Measurements from ENCODE around the gene BFSP1. TPM values are rescaled to one million over a fixed set of nuclear protein-coding genes. Genes with fewer than 3 reads are reported as not detected.

BFSP1 gene
- total and polyA plus RNA-seq, 2 donors (not counting 3 experiments of a cell fraction or from before 2014, with no cell fraction given): 3.1 to 5.2 TPM

GRCh38 chr20:17576215-17576614 lies 45.0 kb upstream of the BFSP1 start:
- no peaks in the 10 kb centered on the region for H3K36me3 ChIP-seq (ENCODE audit: control insufficient read depth in 2 of 2, extremely low read depth in 1 of 2, insufficient read depth in 2 of 2, low read length in 2 of 2)
- ChIA-PET POLR2A (no interaction called here), CTCF (interaction anchor here (3.0 kb wide), 1 partner anchor 18 kb away, joined by 10 read pairs; no protein-coding TSS in a partner anchor)
- intact Hi-C loops (cut with micrococcal nuclease): loop anchor here (1.0 kb wide), 1 partner anchor 8 kb away; no protein-coding TSS in a partner anchor
- no peak for DNase-seq (ENCODE audit: low read depth, low spot score)
- H4K20me1 ChIP-seq (replicated peaks; ENCODE audit: control insufficient read depth, extremely low read depth, insufficient read depth, low read length): peaks cover 2% of the 10 kb centered on the region
- H3K4me2 ChIP-seq (ENCODE audit: insufficient read depth, low read length): no peak overlapping the region
- no peak overlapping the region for H3K9ac ChIP-seq (replicated peaks; ENCODE audit: extremely low read depth, insufficient read depth, low read length)
- no peak overlapping the region for H3K27ac ChIP-seq (ENCODE audit: insufficient read depth, low read depth, low read length)
- no peak for FAIRE-seq
- no peak overlapping the region for H3K4me3 ChIP-seq (replicated peaks in 1 of 3; ENCODE audit: insufficient read depth in 1 of 3, low read depth in 1 of 3, low read length in 3 of 3)
- no peaks in the 10 kb centered on the region for H3K27me3 ChIP-seq (ENCODE audit: control insufficient read depth in 2 of 2, insufficient read depth in 2 of 2, low read length in 2 of 2)
- H3K9me1 ChIP-seq (replicated peaks; ENCODE audit: control insufficient read depth, extremely low read depth, insufficient read depth, low read length): no peaks in the 10 kb centered on the region
- BruUV-seq (replicated peaks): no TSS peak
- TF ChIP-seq POLR2AphosphoS5 (IDR thresholded peaks at IDR 0.05; ENCODE audit: insufficient read depth, low read depth, low read length) (no peak), FOS (IDR thresholded peaks at IDR 0.05; ENCODE audit: borderline replicate concordance, insufficient read depth, low read length) (no peak), GATA2 (IDR thresholded peaks at IDR 0.05; ENCODE audit: insufficient read depth, insufficient read length, low read depth, low read length) (no peak), MYC (IDR thresholded peaks at IDR 0.05; ENCODE audit: low read depth, low read length) (no peak), EZH2 (IDR thresholded peaks at IDR 0.05; ENCODE audit: borderline replicate concordance, low read depth, low read length, severe bottlenecking) (no peak), JUN (IDR thresholded peaks at IDR 0.05; ENCODE audit: borderline replicate concordance, insufficient read depth, insufficient read length, low read depth) (no peak), POLR2A (IDR thresholded peaks at IDR 0.05; ENCODE audit: low read depth, low read length) (no peak), MAX (IDR thresholded peaks at IDR 0.05; ENCODE audit: insufficient read depth, insufficient read length) (no peak)
- TF ChIP-seq, protein P1, sequence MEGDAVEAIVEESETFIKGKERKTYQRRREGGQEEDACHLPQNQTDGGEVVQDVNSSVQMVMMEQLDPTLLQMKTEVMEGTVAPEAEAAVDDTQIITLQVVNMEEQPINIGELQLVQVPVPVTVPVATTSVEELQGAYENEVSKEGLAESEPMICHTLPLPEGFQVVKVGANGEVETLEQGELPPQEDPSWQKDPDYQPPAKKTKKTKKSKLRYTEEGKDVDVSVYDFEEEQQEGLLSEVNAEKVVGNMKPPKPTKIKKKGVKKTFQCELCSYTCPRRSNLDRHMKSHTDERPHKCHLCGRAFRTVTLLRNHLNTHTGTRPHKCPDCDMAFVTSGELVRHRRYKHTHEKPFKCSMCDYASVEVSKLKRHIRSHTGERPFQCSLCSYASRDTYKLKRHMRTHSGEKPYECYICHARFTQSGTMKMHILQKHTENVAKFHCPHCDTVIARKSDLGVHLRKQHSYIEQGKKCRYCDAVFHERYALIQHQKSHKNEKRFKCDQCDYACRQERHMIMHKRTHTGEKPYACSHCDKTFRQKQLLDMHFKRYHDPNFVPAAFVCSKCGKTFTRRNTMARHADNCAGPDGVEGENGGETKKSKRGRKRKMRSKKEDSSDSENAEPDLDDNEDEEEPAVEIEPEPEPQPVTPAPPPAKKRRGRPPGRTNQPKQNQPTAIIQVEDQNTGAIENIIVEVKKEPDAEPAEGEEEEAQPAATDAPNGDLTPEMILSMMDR (IDR thresholded peaks at IDR 0.05; ENCODE audit: extremely low read depth in 1 of 2, insufficient read depth in 1 of 2, low read depth in 1 of 2, low read length in 2 of 2): no peak
- dilution Hi-C loops (cut with MboI; ENCODE audit: extremely low pct_ligation_motif_present, low sequenced_read_pairs): no loop called here
- peaks cover 17% of the 10 kb centered on the region for H3K4me1 ChIP-seq (ENCODE audit: control insufficient read depth, extremely low read depth, insufficient read depth, low read length)
- H3K79me2 ChIP-seq (ENCODE audit: control insufficient read depth, insufficient read depth, low read length): peaks cover 96% of the 10 kb centered on the region
- no peak overlapping the region for H2AFZ ChIP-seq (ENCODE audit: low read depth, low read length)
- H3K9me3 ChIP-seq (replicated peaks; ENCODE audit: control insufficient read depth, insufficient read depth, low read length): no peaks in the 10 kb centered on the region

Data from endothelial cell of umbilical vein (primary cell).